NCI-H1105 (cell line): ENCODE measurements around the gene C11orf16.
A peak's percentile ranks its signal among the peaks of the same experiment; 100 is the strongest.
"Not testable (repeated sequence)": the region's sequence is repeated elsewhere in the genome, so short reads cannot be mapped to it uniquely, and the experiment has no call there.

Experiments used
- DNase-seq: peaks from one replicate; lab custom pipeline; 2025; lab: John Stamatoyannopoulos, UW

C11orf16 gene, protein sequence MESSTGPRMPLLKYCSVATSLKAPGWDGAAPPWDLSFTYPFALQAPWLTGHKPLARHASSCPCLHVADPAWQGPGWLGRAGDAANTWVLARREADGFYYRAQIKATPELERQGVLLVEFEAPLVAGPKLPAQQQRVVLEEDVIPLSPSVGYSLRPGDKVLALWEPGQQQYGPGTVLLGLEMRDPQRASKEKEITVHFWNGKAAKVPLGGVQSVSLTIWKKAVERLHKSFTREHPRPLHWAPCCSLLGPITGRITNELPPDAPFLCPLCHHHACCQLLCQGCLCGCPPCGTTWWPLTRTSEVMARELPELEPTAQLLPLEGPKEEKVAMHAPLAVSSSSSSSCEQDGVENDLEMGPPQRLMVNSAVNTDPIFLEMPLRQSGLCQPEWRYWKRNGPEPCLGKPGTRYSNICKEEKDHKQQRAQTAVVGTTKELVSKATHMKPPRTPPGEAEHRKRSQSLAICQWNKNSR

DNA sequence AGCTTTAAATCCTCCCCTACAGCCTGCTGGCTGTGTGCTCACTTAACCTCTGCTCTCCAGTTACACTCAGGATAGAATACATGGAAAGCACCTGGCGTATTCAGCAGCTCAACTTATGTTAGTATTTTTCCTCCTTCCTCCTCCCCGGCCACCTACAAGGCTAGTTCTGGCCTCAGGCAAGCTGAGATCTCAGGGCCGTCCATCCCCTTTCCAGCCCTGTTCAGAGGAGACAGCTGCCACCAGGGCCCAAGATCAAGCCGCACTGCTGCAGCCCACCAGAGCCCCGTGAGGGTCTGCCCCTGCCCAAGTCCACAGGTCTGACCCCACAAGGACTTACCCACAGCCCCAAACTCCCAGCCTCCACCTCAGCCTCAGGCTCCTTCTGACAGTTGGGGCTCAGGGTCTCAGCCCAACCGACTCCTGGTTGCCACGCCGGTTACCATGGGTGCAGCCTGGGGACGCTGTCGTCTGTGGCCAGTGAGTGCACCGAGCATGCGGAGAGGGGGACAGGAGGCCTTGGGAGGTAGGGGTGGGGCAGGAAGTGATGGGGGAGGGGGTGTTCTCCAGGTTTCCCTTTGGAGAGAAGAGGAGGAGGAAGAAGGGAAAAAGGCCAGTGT is at the start of gene C11orf16:
TSS of gene C11orf16 (minus strand) at position 384 of the 617 bp plus-strand sequence. CDS start 639 bp downstream, outside the sequence.
- DNase-seq = no peak

DNA sequence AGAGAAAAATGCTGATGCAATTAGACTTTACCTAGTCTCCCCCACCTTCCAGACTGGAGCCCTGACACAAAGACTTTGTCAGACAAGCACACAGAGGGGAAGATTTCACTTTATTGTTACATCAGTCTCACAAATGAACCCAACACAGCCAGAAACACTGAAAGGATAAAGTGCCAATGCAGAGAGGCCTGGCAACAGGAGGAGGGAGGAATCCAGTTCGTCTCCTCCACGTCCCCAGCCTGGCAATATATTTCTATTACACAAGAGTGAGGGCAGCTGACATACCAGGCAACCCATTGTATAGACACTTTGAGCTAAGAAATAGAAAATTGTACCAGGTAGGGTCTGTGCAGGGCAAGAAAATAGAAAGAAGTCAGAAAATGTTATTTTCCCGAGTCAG is 47.7 kb upstream of the C11orf16 start:
- no peak for DNase-seq

DNA sequence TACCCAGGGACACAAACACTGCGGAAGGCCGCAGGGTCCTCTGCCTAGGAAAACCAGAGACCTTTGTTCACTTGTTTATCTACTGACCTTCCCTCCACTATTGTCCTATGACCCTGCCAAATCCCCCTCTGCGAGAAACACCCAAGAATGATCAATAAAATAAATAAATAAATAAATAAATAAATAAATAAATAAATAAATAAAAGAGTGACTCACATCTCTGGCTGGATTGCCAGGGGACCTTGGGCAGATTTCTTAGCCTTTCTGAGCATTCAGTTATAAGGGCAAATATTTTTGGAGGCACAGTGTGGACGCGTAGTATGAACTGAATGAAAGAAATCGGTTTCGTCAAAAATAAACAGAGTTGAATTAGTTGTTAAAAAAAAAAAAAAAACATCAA is 46.6 kb upstream of the C11orf16 start:
- DNase-seq = not testable (repeated sequence)

DNA sequence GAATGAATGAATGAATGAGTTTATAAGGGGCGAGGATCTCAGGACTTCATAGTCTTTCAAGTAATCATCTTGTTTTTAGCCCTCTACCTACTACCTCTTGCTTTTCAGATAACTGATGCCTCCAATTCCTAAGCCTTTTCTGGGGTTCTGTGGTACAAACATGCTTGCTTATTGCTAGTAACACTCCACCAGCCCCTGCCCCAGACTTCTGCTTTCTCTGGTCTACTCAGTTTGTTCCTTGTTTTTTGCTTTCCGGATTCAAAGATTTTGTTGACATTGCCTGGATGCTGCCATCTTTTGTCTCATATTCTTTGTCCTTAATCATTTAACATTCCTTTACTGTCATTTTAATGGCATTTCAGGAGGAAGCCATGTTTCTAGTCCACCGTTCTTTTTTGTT is 40.4 kb upstream of the C11orf16 start:
- no peak for DNase-seq

DNA sequence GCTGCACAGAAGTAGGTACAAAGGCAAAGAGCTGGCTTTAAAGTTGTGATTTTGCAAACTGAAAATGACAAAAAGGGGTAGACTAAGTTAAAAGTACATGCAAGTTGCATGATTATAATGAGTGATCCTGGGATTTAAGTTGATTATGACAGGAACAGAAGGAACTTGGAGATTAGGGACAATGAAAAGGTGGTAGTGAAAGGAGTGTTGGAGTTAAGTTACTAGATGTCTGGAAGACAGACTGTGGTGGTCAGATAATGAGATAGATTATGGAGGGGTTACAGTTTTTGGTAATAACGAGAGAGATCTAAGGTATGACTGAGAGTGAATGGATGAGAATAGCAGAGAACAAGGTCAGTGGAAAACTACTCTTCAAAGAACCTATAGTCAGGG is 39.2 kb upstream of the C11orf16 start:
- no peak for DNase-seq

DNA sequence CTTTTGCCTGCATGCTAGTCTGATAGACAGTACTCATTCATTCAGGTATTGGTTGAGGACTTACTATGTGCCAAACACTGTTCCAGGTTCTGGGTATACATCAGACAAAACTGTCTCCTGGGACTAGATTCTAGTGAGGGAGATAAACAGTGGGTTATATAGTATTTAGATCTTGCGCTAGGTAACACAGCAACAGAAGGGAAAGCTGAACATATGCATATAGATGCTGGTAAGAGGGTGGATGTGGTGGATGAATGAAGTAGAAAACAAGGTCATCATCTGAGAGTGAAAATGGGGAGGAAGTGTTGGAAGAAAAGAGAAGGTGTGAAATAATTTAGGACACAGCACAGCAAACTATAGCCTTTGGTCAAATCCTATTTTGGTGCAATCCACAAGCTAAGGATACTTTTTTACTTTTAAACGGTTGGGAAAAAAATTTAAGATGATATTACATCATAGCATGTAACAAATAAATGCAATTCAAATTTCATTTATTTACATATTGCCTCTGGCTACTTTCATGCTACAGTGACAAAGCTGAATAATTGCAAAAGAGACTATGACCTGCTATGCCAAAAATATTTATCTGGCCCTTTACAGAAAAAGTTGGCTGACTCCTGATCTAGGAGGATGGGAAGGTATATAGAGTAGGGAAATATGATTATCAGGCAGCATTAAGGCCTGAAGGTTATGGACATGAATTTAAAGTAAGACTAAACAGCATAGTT is 38.6 kb upstream of the C11orf16 start:
- no peak for DNase-seq

DNA sequence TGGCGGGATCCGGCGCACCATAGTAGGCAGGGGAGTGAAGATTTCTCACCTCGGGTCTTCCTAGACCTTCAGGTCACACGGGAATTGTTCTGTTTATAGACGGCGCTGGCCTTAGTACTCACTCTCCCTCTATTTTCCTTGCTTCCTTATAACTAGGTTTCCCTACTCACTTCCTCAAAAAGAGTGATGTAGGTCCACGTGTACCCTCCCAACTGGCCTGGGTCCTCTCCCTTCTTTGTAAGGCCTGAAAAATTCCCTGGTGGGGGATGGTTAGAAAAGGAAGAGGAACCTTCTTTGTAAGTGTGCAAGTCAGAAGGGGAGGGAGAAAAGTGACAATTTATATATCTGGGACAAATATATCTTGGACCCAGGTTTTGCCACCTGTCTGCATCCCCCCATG is 34.4 kb upstream of the C11orf16 start:
- DNase-seq = no peak

DNA sequence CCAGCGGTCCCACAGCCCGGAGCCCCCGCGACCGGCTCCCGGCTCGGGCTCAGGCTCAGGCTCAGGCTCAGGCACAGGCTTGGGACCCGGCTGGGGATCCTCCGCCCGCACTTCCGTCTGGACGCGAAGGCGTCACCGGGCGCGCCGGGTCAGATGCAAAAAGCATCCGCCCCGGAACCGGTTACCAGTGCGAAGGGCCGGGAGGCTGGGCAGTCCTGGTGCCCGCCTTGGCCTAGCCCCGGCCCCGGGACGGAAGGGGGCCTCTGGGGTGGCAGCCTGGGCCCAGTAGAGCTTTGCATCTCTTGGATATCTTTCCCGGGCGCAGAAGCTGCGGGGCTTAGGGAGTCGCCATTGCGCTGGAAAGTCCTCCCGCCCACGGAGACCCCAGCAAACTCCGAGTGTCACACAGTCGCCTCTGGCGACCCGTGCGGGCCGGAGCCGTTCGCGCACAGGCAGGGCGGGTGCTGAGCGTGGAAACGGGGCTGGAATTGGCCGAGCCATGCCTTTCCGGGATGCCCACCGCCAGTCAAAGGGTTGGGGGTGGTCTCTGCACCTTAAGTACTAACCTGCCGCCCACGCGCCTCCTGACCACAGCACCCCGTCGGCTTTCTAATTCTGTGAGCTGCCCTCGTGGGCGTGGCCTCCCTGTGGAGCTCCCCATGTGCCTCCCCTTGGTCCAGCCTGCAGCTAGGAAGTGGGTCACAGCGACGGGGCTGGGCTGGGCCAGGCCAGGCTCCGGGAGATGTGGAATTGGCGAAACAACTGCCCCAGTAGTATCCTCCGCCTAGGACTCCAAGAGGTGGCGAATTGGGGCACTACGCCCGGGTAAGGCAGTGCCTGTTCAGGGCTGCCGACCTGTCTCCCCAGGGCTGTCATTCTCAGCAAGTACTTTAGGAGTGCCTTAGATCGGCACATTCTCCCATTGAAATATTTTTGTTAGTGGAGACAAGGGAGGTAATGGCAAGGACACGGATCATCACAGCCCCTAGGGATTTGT is 31.9 kb upstream of the C11orf16 start, which contains the start of gene TMEM9B:
TSS of gene TMEM9B (minus strand) at position 119 of the 997 bp plus-strand sequence. CDS start 129 bp downstream, outside the sequence.
- DNase-seq = peak; percentile 83

DNA sequence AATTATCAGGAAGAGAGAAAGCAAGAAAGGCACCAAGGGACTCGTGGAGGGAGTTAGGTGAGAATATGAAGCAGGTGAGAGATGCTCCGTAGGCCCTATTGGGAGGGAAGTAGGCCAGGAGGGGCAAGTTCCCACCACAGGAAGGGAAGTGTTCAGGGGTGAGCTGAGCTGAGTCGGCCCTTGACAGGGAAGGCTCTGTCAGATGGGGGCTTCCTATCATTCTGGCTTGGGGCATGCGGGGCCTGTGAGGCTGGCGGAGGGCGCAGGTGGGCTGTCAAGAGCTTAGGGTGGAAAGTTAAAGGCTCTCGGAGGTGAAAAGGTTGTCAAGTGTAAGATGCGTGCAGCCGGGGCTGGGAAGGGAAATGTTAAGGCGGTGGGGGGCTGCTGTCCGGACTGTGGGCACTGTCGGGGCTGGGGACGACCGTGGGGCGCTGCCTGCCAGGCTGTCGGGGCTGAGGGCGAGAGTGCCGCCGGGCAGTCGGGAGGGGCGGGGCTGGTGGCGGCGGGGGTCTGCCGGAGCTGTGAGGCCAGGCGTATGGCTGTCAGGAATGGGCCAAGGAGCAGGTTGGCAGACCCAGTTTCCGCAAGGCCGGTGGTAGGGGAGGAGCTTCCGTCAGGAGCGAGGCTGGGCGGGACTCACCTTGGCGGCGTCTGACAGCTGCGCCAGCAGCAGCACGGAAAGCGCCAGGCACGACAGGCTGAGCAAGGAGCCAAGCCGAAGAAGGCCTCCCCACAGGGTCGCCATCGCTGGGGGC is 31.0 kb upstream of the C11orf16 start:
- peak; percentile 74 for DNase-seq

DNA sequence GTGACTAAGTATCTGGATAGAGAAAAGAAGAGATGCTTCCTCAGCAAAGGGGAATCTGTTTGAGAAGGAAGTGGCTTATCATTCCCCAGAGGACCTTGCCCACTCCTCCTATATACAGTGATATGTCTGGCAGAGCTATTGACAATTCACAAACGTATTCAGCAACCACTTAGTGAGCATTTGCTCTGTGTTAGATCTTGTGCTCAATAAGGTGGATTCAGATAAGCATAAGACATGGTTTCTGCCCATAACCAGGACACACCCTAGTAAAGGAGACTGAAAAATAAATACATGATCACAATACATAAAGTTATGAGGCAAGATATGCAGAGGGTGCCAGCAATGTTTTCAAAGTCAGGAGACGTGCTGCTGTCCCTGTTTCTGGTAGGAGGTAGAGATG is 30.1 kb upstream of the C11orf16 start:
- DNase-seq = no peak

DNA sequence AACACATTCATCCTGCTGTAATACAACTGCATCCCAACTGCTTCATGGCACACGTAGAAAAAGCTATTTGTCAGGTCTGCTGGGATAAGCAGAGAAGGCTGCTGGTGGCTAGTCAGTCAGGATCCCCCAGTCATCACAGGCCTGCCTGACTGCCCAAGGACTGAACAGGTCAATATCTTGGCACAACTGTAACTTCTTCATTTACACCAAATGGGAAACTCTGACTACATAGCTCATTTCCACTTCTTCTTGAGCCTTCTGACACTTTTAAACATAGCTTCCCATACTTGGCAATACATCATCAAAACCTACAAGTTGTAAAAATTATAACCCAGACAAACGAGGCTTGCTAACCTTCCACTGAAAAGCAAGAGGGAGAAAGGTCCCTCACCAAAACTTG is 28.7 kb upstream of the C11orf16 start:
- no peak for DNase-seq

DNA sequence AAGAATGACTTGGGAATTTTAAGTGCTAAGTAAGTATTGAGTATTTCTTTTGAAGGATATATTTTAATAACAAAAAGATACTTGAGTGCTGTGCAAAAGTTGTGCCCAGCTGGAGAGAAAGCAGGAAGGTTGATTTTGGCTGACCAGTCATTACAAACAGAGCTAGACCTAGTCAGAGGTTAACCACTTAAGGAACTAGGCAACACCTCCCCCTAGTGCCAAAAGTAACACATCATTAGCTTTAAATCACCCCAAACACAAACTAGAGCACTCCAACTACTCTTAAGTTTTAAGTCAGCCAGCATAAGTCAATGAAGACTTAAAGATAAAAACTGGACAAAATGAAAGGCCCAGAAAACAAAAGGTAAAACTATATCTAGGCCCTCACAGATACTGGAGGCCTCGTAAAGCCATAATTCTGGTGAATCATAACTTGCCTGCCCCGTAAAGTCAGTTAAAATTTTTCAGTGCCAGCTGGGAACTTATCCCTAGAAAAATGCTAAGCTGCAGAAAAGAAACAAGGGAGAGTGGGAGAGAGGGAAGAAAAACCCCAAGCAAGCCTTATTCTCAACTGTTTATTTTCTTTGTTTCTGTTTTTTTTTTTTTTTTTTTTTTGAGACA is 26.9 kb upstream of the C11orf16 start:
- peak; percentile 20 for DNase-seq

DNA sequence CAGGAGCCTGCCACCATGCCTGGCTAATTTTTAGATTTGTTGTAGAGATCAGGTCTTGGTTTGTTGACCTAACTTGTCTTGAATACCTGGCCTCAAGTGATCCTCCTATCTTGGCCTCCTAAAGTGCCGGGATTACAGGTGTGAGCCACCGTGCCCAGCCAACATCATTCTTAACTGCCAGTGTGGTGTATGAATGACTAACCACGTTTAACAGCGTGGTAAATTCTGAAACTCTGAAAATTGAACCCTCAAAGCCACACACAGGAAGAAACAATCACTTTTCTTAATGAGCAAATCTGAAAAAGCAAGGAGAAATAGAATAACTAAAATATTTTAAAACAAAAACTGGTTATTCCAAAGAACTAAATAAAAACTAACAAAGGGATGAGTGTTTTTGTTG is 24.1 kb upstream of the C11orf16 start:
- no peak for DNase-seq

DNA sequence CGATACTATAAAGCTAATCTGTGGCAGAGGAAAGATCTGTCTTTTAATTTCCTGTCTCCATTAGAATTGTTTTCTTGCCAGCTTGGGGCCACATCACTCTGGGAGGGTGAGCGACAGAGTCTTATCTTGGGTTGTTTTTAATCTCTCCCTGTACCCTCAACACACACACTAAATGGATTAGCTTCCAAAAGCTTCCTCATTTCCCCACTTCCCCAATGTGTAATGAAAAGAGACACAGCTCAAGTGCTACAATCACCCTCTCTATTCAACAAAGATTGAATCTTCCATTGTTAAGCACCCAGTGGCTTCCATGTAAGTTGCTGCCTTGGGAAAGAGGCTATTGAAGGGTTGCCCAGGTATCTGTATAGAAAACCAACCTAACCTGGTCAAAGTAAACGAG is 16.1 kb upstream of the C11orf16 start:
- DNase-seq = no peak

DNA sequence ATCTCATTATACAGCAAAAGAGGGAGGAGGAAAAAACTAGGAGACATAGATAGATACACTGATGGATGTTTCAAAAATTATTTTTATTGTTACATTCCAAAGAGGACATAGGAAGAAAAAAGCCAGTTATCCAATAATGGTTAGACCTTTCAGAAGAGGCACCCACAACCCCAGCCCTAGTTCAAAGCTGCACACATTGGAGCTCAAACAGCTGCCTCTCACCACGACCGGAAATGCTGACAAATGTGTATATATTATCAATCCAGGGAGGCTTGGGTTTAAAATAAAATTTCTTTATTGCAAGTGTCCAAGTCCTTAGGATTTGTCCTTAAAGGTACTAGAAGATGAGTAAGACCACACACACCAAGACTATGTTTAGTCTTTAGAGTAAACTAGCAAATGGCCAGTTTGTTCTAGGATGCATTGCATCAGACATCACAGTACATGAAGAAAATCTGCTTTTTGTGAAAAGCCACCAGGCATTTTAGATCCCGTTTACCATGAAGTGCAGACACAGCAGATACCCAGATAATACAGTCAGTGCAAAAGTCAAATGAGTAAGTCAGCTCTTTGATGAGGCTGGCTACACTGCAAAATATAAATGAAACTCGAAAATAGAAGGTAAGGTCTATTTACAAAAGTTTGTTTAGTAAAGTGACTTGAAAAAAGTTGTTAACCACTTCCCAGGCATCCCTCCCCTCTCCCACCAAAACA is 14.6 kb upstream of the C11orf16 start:
- no peak for DNase-seq

DNA sequence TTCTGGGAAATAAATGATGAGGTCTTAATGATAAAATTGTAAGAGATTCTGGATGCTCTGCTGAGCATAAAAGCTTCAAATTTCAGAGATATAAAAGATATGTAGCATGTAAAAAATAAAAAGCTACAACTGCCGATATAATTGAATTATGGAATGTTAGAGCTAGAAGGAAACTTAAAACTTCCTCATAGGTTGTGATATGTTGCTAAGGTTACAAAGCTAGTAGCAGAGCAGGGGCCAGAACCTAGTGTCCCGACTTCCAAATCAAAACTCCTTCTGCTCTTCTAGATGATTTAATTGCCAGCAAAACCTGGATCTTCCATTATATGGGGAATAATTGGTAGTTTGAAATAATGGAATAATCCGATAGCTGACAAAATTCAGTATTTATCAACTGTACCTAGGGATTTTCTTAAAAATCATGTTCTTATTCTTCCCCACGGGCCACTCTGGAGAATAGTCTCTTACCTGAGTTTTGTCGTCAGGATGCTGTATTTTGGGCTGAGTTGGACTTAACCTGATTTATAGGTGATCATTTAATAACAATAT is 9.8 kb upstream of the C11orf16 start, which contains the start of gene ASCL3:
TSS of gene ASCL3 (minus strand) at position 499 of the 549 bp plus-strand sequence. CDS start 4,855 bp downstream, outside the sequence.
- DNase-seq = no peak

DNA sequence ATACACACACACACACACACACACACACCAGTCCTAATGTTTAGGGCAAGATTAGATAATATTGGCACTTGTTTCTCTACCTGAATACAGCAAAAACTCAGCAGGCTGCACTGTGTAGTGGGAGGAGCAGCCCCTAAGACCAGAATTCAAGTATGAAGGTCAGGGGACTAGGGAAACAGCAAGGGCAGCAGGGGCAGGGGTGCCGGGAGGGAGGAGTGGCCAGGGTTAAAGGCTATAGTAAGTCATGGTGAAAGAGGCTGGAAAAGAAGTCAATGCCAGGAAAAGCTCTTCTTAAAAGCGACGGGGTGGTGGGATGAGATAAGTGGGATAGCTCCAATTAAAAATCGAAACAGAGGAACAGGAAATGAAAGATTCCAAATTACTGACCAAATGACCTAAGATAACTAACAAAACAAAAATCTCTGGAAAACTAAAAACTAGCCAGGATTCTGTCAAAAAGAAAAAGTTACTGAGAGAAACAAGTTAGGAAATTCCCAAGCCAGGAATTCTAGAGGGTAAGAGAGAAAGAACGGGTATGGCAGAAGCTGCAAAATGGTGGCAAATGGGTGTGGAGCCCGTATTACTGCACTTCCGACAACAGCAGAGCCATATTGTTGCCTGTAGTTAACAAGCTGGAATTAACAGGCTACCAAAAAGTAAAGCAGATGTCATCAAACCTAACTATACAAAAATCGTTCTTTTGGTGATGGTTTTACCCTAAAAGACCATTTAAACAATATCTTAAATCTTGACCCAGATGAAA is 8.8 kb upstream of the C11orf16 start:
- no peak for DNase-seq

DNA sequence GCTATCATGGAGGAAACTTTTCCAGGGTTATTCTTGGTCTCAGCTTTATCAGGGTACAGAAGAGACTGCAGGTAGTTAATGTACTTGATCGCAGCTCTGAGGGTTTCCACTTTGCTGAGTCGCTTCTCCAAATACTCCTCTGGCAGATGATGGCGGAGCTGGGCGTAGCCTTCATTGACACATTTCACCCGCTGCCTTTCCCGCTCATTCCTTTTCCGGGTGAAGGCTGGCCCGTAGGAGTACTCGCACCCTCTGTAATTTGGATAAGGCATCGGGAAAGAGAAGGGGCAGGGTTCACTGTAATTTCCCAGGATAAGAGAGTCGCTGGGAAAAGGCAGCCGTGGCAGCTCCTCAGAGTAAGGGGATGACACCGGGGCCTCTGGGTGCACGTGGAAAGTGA is 4.9 kb upstream of the C11orf16 start:
- no peak for DNase-seq
